Hepatocyte (in vitro differentiated cells): Measurements from ENCODE around the gene NDST1.

Source experiments
- CTCF ChIP-seq: fragments of 200-600 bp; sonication (generic); IDR thresholded peaks from 2 replicates; pipeline ENCODE4 v1.5.1; 2016; ENCODE audit warnings: antibody characterized with exemption, mild to moderate bottlenecking; ENCODE audit not compliant: poor library complexity
- EZH2 ChIP-seq: fragments of 200-600 bp; sonication (generic); IDR thresholded peaks from 2 replicates; pipeline ENCODE4 v1.6.1; 2016; ENCODE audit warnings: antibody characterized with exemption, mild to moderate bottlenecking, borderline replicate concordance
- EZH2phosphoT487 ChIP-seq: fragments of 200-600 bp; sonication (generic); IDR thresholded peaks from one replicate; pipeline ENCODE4 v1.6.1; 2018; ENCODE audit warnings: antibody characterized with exemption, mild to moderate bottlenecking, low read depth, moderate library complexity; ENCODE audit not compliant: unreplicated experiment, severe bottlenecking

GRCh38 chr5:150606476-150606875 is 98.5 kb downstream of the NDST1 start:
- TF ChIP-seq CTCF: no peak
- no peak for TF ChIP-seq EZH2
- TF ChIP-seq EZH2phosphoT487: no peak
